Tibial nerve (tissue), 4 donors: ENCODE results near the gene IGF2BP1. TPM values are rescaled to one million over a fixed set of nuclear protein-coding genes. Genes with fewer than 3 reads are reported as not detected.
"Not testable (repeated sequence)": the region's sequence is repeated elsewhere in the genome, so short reads cannot be mapped to it uniquely, and the experiment has no call there.

ENCODE experiments used
- DNase-seq, 2 donors: peaks; one replicate each; pipeline ENCODE4 v3.0.0-alpha.2; 2019; ENCODE audit warnings: low spot score in 2 of 2
- H3K27ac ChIP-seq, 4 donors: fragments of 200-600 bp; sonication (generic) in 3 of 4; one replicate each; pipeline ENCODE4 v1.5.1; 2017 to 2019; ENCODE audit warnings: mild to moderate bottlenecking in 1 of 4
- H3K27me3 ChIP-seq, 2 donors: fragments of 200-600 bp; sonication (generic) in 1 of 2; one replicate each; pipeline versions ENCODE4 v1.5.1 to v1.6.0; 2017 to 2019
- H3K36me3 ChIP-seq, 3 donors: fragments of 200-600 bp; sonication (generic); one replicate each; pipeline ENCODE4 v1.5.1; 2018 to 2019
- H3K4me1 ChIP-seq, 4 donors: fragments of 200-600 bp; sonication (generic) in 3 of 4; one replicate each; pipeline ENCODE4 v1.5.1; 2017 to 2019
- H3K4me3 ChIP-seq, 4 donors: fragments of 200-600 bp; sonication (generic) in 3 of 4; one replicate each; pipeline ENCODE4 v1.5.1; 2017 to 2019; ENCODE audit warnings: mild to moderate bottlenecking in 1 of 4, moderate library complexity in 1 of 4
- H3K9me3 ChIP-seq, 4 donors: fragments of 200-600 bp; sonication (generic) in 3 of 4; one replicate each; pipeline ENCODE4 v1.5.1; 2017 to 2019
- EP300 ChIP-seq, 2 donors: sonication (generic); formaldehyde crosslinking; IDR thresholded peaks; one replicate each; pipeline ENCODE4 v1.6.1; 2017; ENCODE audit warnings: antibody characterized with exemption in 2 of 2, mild to moderate bottlenecking in 1 of 2
- POLR2A ChIP-seq, 2 donors: fragments of 450-650 bp; IDR thresholded peaks; one replicate each; pipeline ENCODE4 v1.6.1; 2017; ENCODE audit warnings: antibody characterized with exemption in 2 of 2, mild to moderate bottlenecking in 2 of 2, moderate library complexity in 2 of 2
- WGBS, 2 donors: methylation state at CpG; one replicate each; pipeline ENCODE4 v1.1.5; 2018; 5-methylcytosine and 5-hydroxymethylcytosine counted together
- total RNA-seq, 4 donors: library from RNA; depleted of rRNA; stranded (reverse); fragments of >200 nt; gene quantifications; one replicate each; pipeline ENCODE4 v1.1.0, GENCODE V29; 2016
- TF ChIP-seq, protein P1 (sequence below), 5 experiments: fragments of 200-600 bp in 3 of 5; fragments of 450-650 bp in 2 of 5; sonication (generic) in 3 of 5; IDR thresholded peaks; one replicate each; pipeline ENCODE4 v1.5.1; 2016 to 2019; ENCODE audit warnings: antibody characterized with exemption in 5 of 5, mild to moderate bottlenecking in 3 of 5, moderate library complexity in 2 of 5

Gene IGF2BP1
- total RNA-seq, 4 donors from 2014 or later: not detected

- TF ChIP-seq POLR2A (IDR thresholded peaks at IDR 0.05) (no peak), EP300 (IDR thresholded peaks at IDR 0.05) (no peak)
- TF ChIP-seq, protein P1, sequence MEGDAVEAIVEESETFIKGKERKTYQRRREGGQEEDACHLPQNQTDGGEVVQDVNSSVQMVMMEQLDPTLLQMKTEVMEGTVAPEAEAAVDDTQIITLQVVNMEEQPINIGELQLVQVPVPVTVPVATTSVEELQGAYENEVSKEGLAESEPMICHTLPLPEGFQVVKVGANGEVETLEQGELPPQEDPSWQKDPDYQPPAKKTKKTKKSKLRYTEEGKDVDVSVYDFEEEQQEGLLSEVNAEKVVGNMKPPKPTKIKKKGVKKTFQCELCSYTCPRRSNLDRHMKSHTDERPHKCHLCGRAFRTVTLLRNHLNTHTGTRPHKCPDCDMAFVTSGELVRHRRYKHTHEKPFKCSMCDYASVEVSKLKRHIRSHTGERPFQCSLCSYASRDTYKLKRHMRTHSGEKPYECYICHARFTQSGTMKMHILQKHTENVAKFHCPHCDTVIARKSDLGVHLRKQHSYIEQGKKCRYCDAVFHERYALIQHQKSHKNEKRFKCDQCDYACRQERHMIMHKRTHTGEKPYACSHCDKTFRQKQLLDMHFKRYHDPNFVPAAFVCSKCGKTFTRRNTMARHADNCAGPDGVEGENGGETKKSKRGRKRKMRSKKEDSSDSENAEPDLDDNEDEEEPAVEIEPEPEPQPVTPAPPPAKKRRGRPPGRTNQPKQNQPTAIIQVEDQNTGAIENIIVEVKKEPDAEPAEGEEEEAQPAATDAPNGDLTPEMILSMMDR (IDR thresholded peaks at IDR 0.05): no peak
- DNase-seq: no peak
- H3K27ac ChIP-seq: no peak overlapping the region
- WGBS, 2 donors: 76 to 86% methylated on average over 2 of the region's 2 CpGs
- no peak overlapping the region for H3K4me3 ChIP-seq
- no peaks in the 10 kb centered on the region for H3K36me3 ChIP-seq
- no peaks in the 10 kb centered on the region for H3K9me3 ChIP-seq
- H3K27me3 ChIP-seq: peaks cover 0 to 32% of the 10 kb centered on the region in 2 donors
- H3K4me1 ChIP-seq: peaks cover 0 to 12% (median 0%) of the 10 kb centered on the region in 4 donors
Observed at GRCh38 chr17:49021768-49022103, 24.6 kb downstream of the IGF2BP1 start.

- WGBS, 2 donors: 37 to 50% methylated on average over 6 of the region's 6 CpGs
- TF ChIP-seq EP300 (IDR thresholded peaks at IDR 0.05): no peak
- TF ChIP-seq POLR2A (IDR thresholded peaks at IDR 0.05): no peak
- Histone ChIP-seq H3K4me1 (peaks cover 0 to 5% (median 0%) of the 10 kb centered on the region in 4 donors), H3K27me3 (peaks cover 0 to 31% of the 10 kb centered on the region in 2 donors), H3K9me3 (no peaks in the 10 kb centered on the region), H3K36me3 (no peaks in the 10 kb centered on the region), H3K4me3 (no peak overlapping the region), H3K27ac (no peak overlapping the region)
- DNase-seq: no peak
Observed at GRCh38 chr17:49022391-49022941, 25.3 kb downstream of the IGF2BP1 start.

- no peak for DNase-seq
- Histone ChIP-seq H3K27me3 (peaks cover 0 to 26% of the 10 kb centered on the region in 2 donors), H3K9me3 (no peaks in the 10 kb centered on the region), H3K4me3 (no peak overlapping the region), H3K4me1 (peaks cover 0 to 5% (median 0%) of the 10 kb centered on the region in 4 donors), H3K27ac (no peak overlapping the region), H3K36me3 (no peaks in the 10 kb centered on the region)
- WGBS, 2 donors: 63 to 81% methylated on average over 3 of the region's 3 CpGs
- TF ChIP-seq EP300 (IDR thresholded peaks at IDR 0.05) (no peak), POLR2A (IDR thresholded peaks at IDR 0.05) (no peak)
- TF ChIP-seq, protein P1 (IDR thresholded peaks at IDR 0.05): no peak
Observed at GRCh38 chr17:49024523-49024922, 27.3 kb downstream of the IGF2BP1 start.

DNA sequence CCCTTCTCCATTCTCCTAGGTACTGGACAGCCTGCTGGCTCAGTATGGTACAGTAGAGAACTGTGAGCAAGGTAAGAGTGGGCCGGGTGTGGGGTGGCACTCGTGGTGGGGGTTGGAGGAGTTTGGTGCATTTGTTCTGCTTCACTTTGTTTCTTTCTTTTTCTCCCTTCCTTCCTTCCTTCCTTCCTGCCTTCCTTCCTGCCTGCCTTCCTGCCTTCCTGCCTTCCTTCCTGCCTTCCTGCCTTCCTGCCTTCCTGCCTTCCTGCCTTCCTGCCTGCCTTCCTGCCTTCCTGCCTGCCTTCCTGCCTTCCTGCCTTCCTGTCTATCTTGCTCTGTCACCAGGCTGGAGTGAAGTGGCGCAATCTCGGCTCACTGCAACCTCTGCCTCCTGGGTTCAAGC is 29.3 kb downstream of the IGF2BP1 start:
- peaks cover 0 to 29% of the 10 kb centered on the region in 2 donors for H3K27me3 ChIP-seq
- DNase-seq, H3K36me3 ChIP-seq, H3K4me1 ChIP-seq, H3K27ac ChIP-seq, H3K9me3 ChIP-seq, H3K4me3 ChIP-seq: not testable (repeated sequence)
- 75 to 78% methylated on average over 4 of the region's 4 CpGs for WGBS, 2 donors

- 91 to 95% methylated on average over 1 of the region's 1 CpG for WGBS, 2 donors
- H3K9me3 ChIP-seq: no peaks in the 10 kb centered on the region
- H3K27ac ChIP-seq: no peak overlapping the region
- no peak for DNase-seq
- H3K36me3 ChIP-seq: no peaks in the 10 kb centered on the region
- no peak overlapping the region for H3K4me3 ChIP-seq
- H3K4me1 ChIP-seq: no peaks in the 10 kb centered on the region
- TF ChIP-seq POLR2A (IDR thresholded peaks at IDR 0.05) (no peak), EP300 (IDR thresholded peaks at IDR 0.05) (no peak)
- TF ChIP-seq, protein P1 (IDR thresholded peaks at IDR 0.05): no peak
- H3K27me3 ChIP-seq: peaks cover 0 to 41% of the 10 kb centered on the region in 2 donors
Observed at GRCh38 chr17:49028271-49028670, 31.1 kb downstream of the IGF2BP1 start.

DNA sequence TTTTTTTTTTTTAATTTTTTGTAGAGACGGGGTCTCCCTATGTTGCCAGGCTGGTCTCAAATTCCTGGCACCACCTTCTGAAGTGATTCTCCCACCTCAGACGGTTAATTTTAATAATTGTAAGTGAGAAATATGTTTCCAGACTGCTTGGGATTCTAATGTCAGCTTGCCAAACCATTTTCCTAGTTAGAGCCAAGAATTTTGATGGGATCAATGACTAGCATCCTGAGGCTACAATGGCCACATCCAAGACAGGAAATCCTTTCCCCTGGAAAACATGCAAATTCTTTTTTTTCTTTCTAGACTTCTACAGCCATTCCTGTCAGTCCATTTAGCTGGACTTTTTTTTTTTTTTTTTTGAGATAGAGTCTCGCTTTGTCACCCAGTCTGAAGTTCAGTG is 32.6 kb downstream of the IGF2BP1 start:
- Histone ChIP-seq H3K9me3 (no peaks in the 10 kb centered on the region), H3K27me3 (peaks cover 0 to 50% of the 10 kb centered on the region in 2 donors), H3K36me3 (no peaks in the 10 kb centered on the region), H3K4me1 (no peaks in the 10 kb centered on the region), H3K4me3 (no peak overlapping the region), H3K27ac (no peak overlapping the region)
- no peak for DNase-seq
- TF ChIP-seq, protein P1 (IDR thresholded peaks at IDR 0.05): no peak
- TF ChIP-seq EP300 (IDR thresholded peaks at IDR 0.05) (no peak), POLR2A (IDR thresholded peaks at IDR 0.05) (no peak)
- 68 to 73% methylated on average over 3 of the region's 3 CpGs for WGBS, 2 donors
